ENCODE measurements around the gene FBXO24. TPM values are rescaled to one million over a fixed set of nuclear protein-coding genes. Genes with fewer than 3 reads are reported as not detected.

Gene FBXO24
- total RNA-seq, 1 experiment from 2014 or later: 0.66 TPM

DNA sequence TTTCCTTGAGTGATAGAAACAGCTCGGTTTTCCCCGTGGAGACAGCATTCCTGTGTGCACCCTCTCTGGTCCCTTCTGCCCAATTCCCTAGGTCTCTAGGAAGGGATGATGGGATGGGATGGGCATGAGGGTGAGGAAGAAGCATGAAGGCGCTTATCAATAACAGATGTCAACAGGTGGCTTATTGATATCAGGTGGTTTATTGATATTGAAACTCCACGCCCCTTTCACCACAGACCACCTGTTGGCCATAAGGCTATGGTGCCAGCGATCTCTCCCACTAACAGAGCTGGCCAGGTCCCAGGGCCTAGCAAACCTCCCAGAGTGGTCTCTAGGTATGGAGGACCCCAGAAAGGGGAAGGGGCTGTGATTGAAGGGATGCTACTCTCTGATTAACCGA, 34.1 kb downstream of the FBXO24 start:
- Mint-ChIP-seq H3K4me1 (ENCODE audit: low read depth, unreplicated experiment) (no peaks in the 10 kb centered on the region), H3K4me3 (ENCODE audit: low read depth, unreplicated experiment) (no peak overlapping the region), H3K27me3 (ENCODE audit: unreplicated experiment) (no peaks in the 10 kb centered on the region), H3K36me3 (ENCODE audit: insufficient read depth, unreplicated experiment) (no peaks in the 10 kb centered on the region), H3K9me3 (ENCODE audit: low read depth, unreplicated experiment) (no peaks in the 10 kb centered on the region), H3K27ac (ENCODE audit: unreplicated experiment) (no peak overlapping the region)
- TF ChIP-seq, protein P1, sequence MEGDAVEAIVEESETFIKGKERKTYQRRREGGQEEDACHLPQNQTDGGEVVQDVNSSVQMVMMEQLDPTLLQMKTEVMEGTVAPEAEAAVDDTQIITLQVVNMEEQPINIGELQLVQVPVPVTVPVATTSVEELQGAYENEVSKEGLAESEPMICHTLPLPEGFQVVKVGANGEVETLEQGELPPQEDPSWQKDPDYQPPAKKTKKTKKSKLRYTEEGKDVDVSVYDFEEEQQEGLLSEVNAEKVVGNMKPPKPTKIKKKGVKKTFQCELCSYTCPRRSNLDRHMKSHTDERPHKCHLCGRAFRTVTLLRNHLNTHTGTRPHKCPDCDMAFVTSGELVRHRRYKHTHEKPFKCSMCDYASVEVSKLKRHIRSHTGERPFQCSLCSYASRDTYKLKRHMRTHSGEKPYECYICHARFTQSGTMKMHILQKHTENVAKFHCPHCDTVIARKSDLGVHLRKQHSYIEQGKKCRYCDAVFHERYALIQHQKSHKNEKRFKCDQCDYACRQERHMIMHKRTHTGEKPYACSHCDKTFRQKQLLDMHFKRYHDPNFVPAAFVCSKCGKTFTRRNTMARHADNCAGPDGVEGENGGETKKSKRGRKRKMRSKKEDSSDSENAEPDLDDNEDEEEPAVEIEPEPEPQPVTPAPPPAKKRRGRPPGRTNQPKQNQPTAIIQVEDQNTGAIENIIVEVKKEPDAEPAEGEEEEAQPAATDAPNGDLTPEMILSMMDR (IDR thresholded peaks at IDR 0.05; ENCODE audit: unreplicated experiment): no peak
- intact Hi-C loops (cut with micrococcal nuclease; ENCODE audit: unreplicated experiment): no loop called here
- CTCF ChIA-PET: no interaction called here
- DNase-seq: no peak
- BruUV-seq (replicated peaks): no TSS peak

DNA sequence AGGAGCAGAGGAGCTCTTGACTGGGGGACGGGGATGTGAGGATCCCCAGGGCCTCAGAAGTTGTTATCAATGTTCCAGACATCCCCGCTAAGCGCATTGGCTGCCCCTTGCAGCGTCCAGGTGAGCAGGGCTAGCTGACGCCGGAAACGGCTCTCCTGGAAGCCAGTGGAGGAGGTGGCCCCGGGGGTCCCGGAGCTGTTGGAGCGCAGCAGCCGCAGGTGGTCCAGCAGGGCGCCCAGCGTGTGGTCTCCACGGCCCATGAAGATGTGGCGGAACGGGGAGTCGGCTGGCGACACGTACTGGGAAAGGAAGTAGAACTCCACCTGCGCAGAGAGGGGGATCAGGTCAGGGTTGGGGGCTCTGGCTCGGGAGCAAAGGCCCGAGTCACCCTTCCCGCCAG, 34.7 kb downstream of the FBXO24 start:
- no TSS peak for BruUV-seq (replicated peaks)
- CTCF ChIA-PET: no interaction called here
- DNase-seq: no peak
- no peaks in the 10 kb centered on the region for H3K9me3 Mint-ChIP-seq (ENCODE audit: low read depth, unreplicated experiment)
- H3K27ac Mint-ChIP-seq (ENCODE audit: unreplicated experiment): no peak overlapping the region
- intact Hi-C loops (cut with micrococcal nuclease; ENCODE audit: unreplicated experiment): no loop called here
- H3K4me1 Mint-ChIP-seq (ENCODE audit: low read depth, unreplicated experiment): no peaks in the 10 kb centered on the region
- no peaks in the 10 kb centered on the region for H3K27me3 Mint-ChIP-seq (ENCODE audit: unreplicated experiment)
- H3K4me3 Mint-ChIP-seq (ENCODE audit: low read depth, unreplicated experiment): no peak overlapping the region
- TF ChIP-seq, protein P1 (IDR thresholded peaks at IDR 0.05; ENCODE audit: unreplicated experiment): no peak
- no peaks in the 10 kb centered on the region for H3K36me3 Mint-ChIP-seq (ENCODE audit: insufficient read depth, unreplicated experiment)

DNA sequence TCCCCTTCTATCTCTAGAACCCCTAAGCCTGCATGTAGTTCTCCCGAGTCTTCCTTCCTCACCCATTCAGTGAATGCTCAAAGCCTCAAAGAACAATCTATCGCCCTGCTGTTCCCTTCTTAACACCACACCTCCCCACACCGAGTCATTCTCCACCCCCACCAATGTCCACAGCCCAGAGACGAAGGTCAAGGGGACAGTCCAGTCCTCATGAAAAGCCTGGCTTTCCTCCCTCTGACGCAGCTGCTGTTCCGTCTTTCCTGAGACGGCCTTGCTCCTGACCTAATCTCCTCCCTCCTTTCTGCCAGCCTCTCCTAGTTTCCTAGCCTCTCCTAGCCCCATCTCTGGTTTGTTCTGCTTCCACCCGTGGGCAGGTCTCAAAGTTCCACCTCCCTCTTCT, 35.4 kb downstream of the FBXO24 start:
- H3K27me3 Mint-ChIP-seq (ENCODE audit: unreplicated experiment): no peaks in the 10 kb centered on the region
- no peak overlapping the region for H3K4me3 Mint-ChIP-seq (ENCODE audit: low read depth, unreplicated experiment)
- H3K4me1 Mint-ChIP-seq (ENCODE audit: low read depth, unreplicated experiment): no peaks in the 10 kb centered on the region
- no peak for DNase-seq
- no peaks in the 10 kb centered on the region for H3K9me3 Mint-ChIP-seq (ENCODE audit: low read depth, unreplicated experiment)
- H3K27ac Mint-ChIP-seq (ENCODE audit: unreplicated experiment): no peak overlapping the region
- H3K36me3 Mint-ChIP-seq (ENCODE audit: insufficient read depth, unreplicated experiment): no peaks in the 10 kb centered on the region
- TF ChIP-seq, protein P1 (IDR thresholded peaks at IDR 0.05; ENCODE audit: unreplicated experiment): no peak
- CTCF ChIA-PET: no interaction called here
- intact Hi-C loops (cut with micrococcal nuclease; ENCODE audit: unreplicated experiment): no loop called here
- no TSS peak for BruUV-seq (replicated peaks)

DNA sequence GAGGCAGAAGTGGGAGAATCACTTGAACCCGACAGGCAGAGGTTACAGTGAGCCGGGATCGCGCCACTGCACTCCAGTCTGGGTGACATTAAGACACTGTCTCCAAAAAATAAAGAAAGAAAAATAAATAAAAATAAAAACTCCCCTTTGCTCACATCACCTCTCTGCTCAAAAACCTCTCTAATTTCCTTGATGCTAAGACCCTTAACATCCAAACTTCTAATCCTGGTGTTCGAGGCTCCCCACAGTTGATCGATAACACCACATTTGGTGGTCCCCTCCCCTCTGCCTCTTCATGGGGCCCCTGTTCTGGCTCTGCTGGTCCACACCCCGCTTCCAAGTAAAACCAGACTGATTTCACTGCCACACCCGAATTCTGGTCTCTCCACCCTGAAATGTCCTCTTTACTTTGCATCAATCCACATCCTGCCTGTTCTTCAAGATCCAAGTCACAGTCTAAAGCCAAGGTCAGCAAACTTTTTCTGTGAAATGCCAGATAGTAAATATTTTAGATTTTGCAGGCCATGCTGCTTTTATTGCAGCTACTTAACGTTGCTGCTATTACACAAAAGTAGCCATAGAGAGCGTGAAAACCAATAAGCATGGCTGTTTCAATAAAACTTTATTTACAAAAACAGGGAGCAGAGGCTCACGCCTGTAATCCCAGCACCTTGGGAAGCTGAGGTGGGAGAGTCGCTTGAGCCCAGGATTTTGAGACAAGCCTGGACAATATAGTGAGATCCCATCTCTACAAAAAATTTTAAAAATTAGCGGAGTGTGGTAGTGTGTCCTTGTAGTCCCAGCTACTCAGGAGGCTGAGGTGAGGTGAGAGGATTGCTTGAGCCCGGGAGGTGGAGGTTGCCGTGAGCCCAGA, 38.1 kb downstream of the FBXO24 start:
- CTCF ChIA-PET: interaction anchor here (0.7 kb wide), 1 partner anchor 11 kb away, joined by 4 read pairs; no protein-coding TSS in a partner anchor

More for the DNA sequence above, 38.1 kb downstream of the FBXO24 start:
- TF ChIP-seq, protein P1 (IDR thresholded peaks at IDR 0.05; ENCODE audit: unreplicated experiment): no peak
- BruUV-seq (replicated peaks): no TSS peak
- no peaks in the 10 kb centered on the region for H3K36me3 Mint-ChIP-seq (ENCODE audit: insufficient read depth, unreplicated experiment)
- H3K9me3 Mint-ChIP-seq (ENCODE audit: low read depth, unreplicated experiment): no peaks in the 10 kb centered on the region
- DNase-seq: no peak
- intact Hi-C loops (cut with micrococcal nuclease; ENCODE audit: unreplicated experiment): no loop called here
- H3K27ac Mint-ChIP-seq (ENCODE audit: unreplicated experiment): no peak overlapping the region
- no peaks in the 10 kb centered on the region for H3K27me3 Mint-ChIP-seq (ENCODE audit: unreplicated experiment)
- no peak overlapping the region for H3K4me3 Mint-ChIP-seq (ENCODE audit: low read depth, unreplicated experiment)
- H3K4me1 Mint-ChIP-seq (ENCODE audit: low read depth, unreplicated experiment): no peaks in the 10 kb centered on the region

Data from Calu3 (cell line).